HEK293 (cell line): ENCODE measurements around the gene ATP10A.

Experiments
- CTCF ChIA-PET: fragments of 350-600 bp; formaldehyde crosslinking; extraction: SDS; loops from one replicate; lab custom pipeline; 2021; ENCODE audit warnings: antibody characterized with exemption; lab: Yijun Ruan, JAX
- POLR2A ChIA-PET: fragments of 300-600 bp; formaldehyde crosslinking; extraction: SDS; loops from one replicate; lab custom pipeline; 2020; ENCODE audit warnings: antibody characterized with exemption, inconsistent platforms; lab: Yijun Ruan, JAX
- H3K27ac ChIP-seq: fragments of 200-500 bp; sonication (Bioruptor generic); 2 replicates; pipeline ENCODE4 v1.5.1; 2014; ENCODE audit warnings: low read depth, low read length, control low read depth, inconsistent platforms; ENCODE audit errors: extremely low read depth
- H3K36me3 ChIP-seq, 2 experiments: fragments of 200-500 bp in 1 of 2; sonication (Bioruptor generic) in 1 of 2; 1 replicate in 1 of 2; 2 replicates in 1 of 2; pipeline ENCODE4 v1.5.1; 2014 to 2017; ENCODE audit warnings: inconsistent platforms in 2 of 2, low read length in 2 of 2; ENCODE audit not compliant: control insufficient read depth in 2 of 2, insufficient read depth in 1 of 2
- H3K4me1 ChIP-seq: fragments of 200-500 bp; sonication (Bioruptor generic); 2 replicates; pipeline ENCODE4 v1.5.1; 2014; ENCODE audit warnings: mild to moderate bottlenecking, low read length, inconsistent platforms; ENCODE audit not compliant: control insufficient read depth, insufficient read depth
- H3K4me3 ChIP-seq: 2 replicates; pipeline ENCODE4 v1.5.1; 2011; ENCODE audit warnings: low read depth, mild to moderate bottlenecking, control low read depth, low read length, moderate library complexity
- H3K9me3 ChIP-seq: fragments of 200-500 bp; sonication (Bioruptor generic); 2 replicates; pipeline ENCODE4 v1.5.1; 2014; ENCODE audit warnings: low read depth, low read length, inconsistent platforms; ENCODE audit not compliant: control insufficient read depth, insufficient read depth
- KLF1 ChIP-seq: fragments of 450-650 bp; formaldehyde crosslinking; IDR thresholded peaks from 2 replicates; pipeline ENCODE4 v1.5.1; 2016; ENCODE audit warnings: missing biosample characterization, missing genetic modification characterization
- SP2 ChIP-seq: fragments of 450-650 bp; formaldehyde crosslinking; IDR thresholded peaks from 2 replicates; pipeline ENCODE4 v1.5.1; 2016; ENCODE audit warnings: missing biosample characterization, missing genetic modification characterization
- SP7 ChIP-seq: fragments of 450-650 bp; formaldehyde crosslinking; IDR thresholded peaks from 2 replicates; pipeline ENCODE4 v1.5.1; 2016; ENCODE audit warnings: missing biosample characterization, missing genetic modification characterization
- ZNF114 ChIP-seq: fragments of 450-650 bp; formaldehyde crosslinking; IDR thresholded peaks from 2 replicates; pipeline ENCODE4 v1.5.0; 2017; ENCODE audit warnings: missing biosample characterization, missing genetic modification characterization
- ZNF133 ChIP-seq: fragments of 450-650 bp; formaldehyde crosslinking; IDR thresholded peaks from 2 replicates; pipeline ENCODE4 v1.5.1; 2016; ENCODE audit warnings: missing biosample characterization, missing genetic modification characterization
- ZNF221 ChIP-seq: fragments of 450-650 bp; formaldehyde crosslinking; IDR thresholded peaks from 2 replicates; pipeline ENCODE4 v1.5.1; 2017; ENCODE audit warnings: missing biosample characterization, missing genetic modification characterization, borderline replicate concordance
- ZNF23 ChIP-seq: fragments of 450-650 bp; formaldehyde crosslinking; IDR thresholded peaks from 2 replicates; pipeline ENCODE4 v1.5.1; 2016; ENCODE audit warnings: missing biosample characterization, missing genetic modification characterization, borderline replicate concordance
- ZNF239 ChIP-seq: fragments of 450-650 bp; formaldehyde crosslinking; IDR thresholded peaks from 2 replicates; pipeline ENCODE4 v1.5.1; 2016; ENCODE audit warnings: missing biosample characterization, missing genetic modification characterization
- ZNF248 ChIP-seq: fragments of 450-650 bp; formaldehyde crosslinking; IDR thresholded peaks from 2 replicates; pipeline ENCODE4 v1.5.1; 2017; ENCODE audit warnings: missing biosample characterization, missing genetic modification characterization
- ZNF266 ChIP-seq: fragments of 450-650 bp; formaldehyde crosslinking; IDR thresholded peaks from 2 replicates; pipeline ENCODE4 v1.5.1; 2016; ENCODE audit warnings: missing biosample characterization, missing genetic modification characterization, low read depth
- ZNF324 ChIP-seq: fragments of 450-650 bp; formaldehyde crosslinking; IDR thresholded peaks from 2 replicates; pipeline ENCODE4 v1.5.1; 2016; ENCODE audit warnings: missing biosample characterization, missing genetic modification characterization
- ZNF48 ChIP-seq: fragments of 450-650 bp; formaldehyde crosslinking; IDR thresholded peaks from 2 replicates; pipeline ENCODE4 v1.5.1; 2016; ENCODE audit warnings: missing biosample characterization, missing genetic modification characterization
- ZNF548 ChIP-seq: fragments of 450-650 bp; formaldehyde crosslinking; IDR thresholded peaks from 2 replicates; pipeline ENCODE4 v1.5.1; 2016; ENCODE audit warnings: missing biosample characterization, missing genetic modification characterization
- ZNF560 ChIP-seq: fragments of 450-650 bp; formaldehyde crosslinking; IDR thresholded peaks from 2 replicates; pipeline ENCODE4 v1.5.1; 2017; ENCODE audit warnings: missing biosample characterization, missing genetic modification characterization, borderline replicate concordance
- ZNF76 ChIP-seq: fragments of 450-650 bp; formaldehyde crosslinking; IDR thresholded peaks from 2 replicates; pipeline ENCODE4; 2016; ENCODE audit warnings: low read depth, missing biosample characterization, missing genetic modification characterization, borderline replicate concordance
- ZNF776 ChIP-seq: fragments of 450-650 bp; formaldehyde crosslinking; IDR thresholded peaks from 2 replicates; pipeline ENCODE4 v1.5.0; 2017; ENCODE audit warnings: missing biosample characterization, missing genetic modification characterization, borderline replicate concordance
- ZNF791 ChIP-seq: fragments of 450-650 bp; formaldehyde crosslinking; IDR thresholded peaks from 2 replicates; pipeline ENCODE4 v1.5.1; 2016; ENCODE audit warnings: missing biosample characterization, missing genetic modification characterization
- ZNF792 ChIP-seq: fragments of 450-650 bp; formaldehyde crosslinking; IDR thresholded peaks from 2 replicates; pipeline ENCODE4 v1.5.1; 2016; ENCODE audit warnings: missing biosample characterization, missing genetic modification characterization
- TF ChIP-seq, protein P1 (sequence below): fragments of 450-650 bp; formaldehyde crosslinking; conservative IDR thresholded peaks from 2 replicates; pipeline ENCODE4 v1.5.1; 2016; ENCODE audit warnings: low read depth, missing biosample characterization, missing genetic modification characterization
- TF ChIP-seq, protein P2 (sequence below): fragments of 450-650 bp; formaldehyde crosslinking; IDR thresholded peaks from 2 replicates; pipeline ENCODE4 v1.5.1; 2016; ENCODE audit warnings: missing biosample characterization, missing genetic modification characterization
- TF ChIP-seq, protein P3 (sequence below): fragments of 450-650 bp; formaldehyde crosslinking; IDR thresholded peaks from 2 replicates; pipeline ENCODE4 v1.5.1; 2016; ENCODE audit warnings: missing biosample characterization, missing genetic modification characterization
- TF ChIP-seq, protein P4 (sequence below): fragments of 450-650 bp; formaldehyde crosslinking; IDR thresholded peaks from 2 replicates; pipeline ENCODE4 v1.5.1; 2016; ENCODE audit warnings: missing biosample characterization, missing genetic modification characterization
- TF ChIP-seq, protein P5 (sequence below): fragments of 450-650 bp; formaldehyde crosslinking; IDR thresholded peaks from 2 replicates; pipeline ENCODE4 v1.5.1; 2017; ENCODE audit warnings: missing biosample characterization, missing genetic modification characterization

ATP10A gene

DNA sequence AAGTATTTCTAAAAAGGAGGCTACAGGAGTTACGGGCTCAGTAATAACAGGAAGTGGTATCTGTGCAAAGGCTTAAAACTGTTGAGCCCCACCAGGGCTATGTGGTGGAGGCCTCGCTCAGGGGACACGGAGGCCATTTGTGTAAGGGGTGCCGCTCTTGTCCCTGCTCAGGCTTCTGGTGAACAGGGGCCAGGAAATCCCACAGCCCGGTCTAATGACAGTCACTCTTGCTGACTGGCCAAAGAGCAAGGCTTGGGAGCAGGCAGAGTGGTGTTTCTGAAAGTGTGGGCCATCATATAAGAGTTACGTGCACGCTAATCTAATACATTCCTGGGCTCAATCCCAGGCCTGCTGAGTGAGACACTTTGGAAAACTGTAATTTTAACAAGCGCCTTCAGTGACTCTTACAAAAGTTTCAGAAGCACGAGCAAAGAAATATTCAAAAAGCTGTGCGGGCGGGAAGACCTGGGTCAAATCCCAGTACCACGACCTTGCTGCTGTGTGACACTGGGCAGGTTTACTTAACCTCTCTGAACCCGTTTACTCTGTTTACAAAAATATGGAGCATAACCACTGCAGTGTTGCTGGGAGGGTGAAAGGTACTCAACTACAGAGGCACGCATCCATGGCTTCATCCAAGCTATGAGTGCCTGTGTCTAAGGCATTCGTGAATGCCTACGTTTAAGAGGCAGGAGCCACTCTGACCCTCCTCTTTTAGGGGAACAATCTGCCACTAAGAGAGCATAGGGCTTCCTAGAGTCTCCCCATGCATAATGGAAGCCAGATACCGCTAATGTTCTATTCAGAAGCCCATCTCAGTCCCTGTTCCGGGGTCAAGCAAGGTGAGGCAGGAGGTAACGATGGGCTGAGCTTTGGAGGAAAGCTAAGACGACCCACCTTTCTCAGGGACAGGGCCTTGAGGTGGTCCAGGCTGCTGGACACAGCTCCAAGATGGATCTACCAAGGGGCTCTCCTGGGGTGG is 2.0 kb downstream of the ATP10A start:
- Histone ChIP-seq H3K4me1 (no peaks in the 10 kb centered on the region), H3K4me3 (no peak overlapping the region), H3K27ac (no peak overlapping the region), H3K36me3 (no peaks in the 10 kb centered on the region), H3K9me3 (no peaks in the 10 kb centered on the region)
- no peak for TF ChIP-seq ZNF560 (tag by site-specific recombination)
- TF ChIP-seq ZNF266 (tag by site-specific recombination) = no peak
- TF ChIP-seq, protein P1, sequence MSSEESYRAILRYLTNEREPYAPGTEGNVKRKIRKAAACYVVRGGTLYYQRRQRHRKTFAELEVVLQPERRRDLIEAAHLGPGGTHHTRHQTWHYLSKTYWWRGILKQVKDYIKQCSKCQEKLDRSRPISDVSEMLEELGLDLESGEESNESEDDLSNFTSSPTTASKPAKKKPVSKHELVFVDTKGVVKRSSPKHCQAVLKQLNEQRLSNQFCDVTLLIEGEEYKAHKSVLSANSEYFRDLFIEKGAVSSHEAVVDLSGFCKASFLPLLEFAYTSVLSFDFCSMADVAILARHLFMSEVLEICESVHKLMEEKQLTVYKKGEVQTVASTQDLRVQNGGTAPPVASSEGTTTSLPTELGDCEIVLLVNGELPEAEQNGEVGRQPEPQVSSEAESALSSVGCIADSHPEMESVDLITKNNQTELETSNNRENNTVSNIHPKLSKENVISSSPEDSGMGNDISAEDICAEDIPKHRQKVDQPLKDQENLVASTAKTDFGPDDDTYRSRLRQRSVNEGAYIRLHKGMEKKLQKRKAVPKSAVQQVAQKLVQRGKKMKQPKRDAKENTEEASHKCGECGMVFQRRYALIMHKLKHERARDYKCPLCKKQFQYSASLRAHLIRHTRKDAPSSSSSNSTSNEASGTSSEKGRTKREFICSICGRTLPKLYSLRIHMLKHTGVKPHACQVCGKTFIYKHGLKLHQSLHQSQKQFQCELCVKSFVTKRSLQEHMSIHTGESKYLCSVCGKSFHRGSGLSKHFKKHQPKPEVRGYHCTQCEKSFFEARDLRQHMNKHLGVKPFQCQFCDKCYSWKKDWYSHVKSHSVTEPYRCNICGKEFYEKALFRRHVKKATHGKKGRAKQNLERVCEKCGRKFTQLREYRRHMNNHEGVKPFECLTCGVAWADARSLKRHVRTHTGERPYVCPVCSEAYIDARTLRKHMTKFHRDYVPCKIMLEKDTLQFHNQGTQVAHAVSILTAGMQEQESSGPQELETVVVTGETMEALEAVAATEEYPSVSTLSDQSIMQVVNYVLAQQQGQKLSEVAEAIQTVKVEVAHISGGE (tag by site-specific recombination) = no peak
- no peak for TF ChIP-seq ZNF23 (tag by site-specific recombination)
- TF ChIP-seq ZNF76 (tag by site-specific recombination) = no peak
- TF ChIP-seq ZNF548 (tag by site-specific recombination) = no peak
- no peak for TF ChIP-seq ZNF133 (tag by site-specific recombination)
- TF ChIP-seq ZNF791 = no peak
- no peak for TF ChIP-seq ZNF221 (tag by site-specific recombination)
- no peak for TF ChIP-seq SP7 (tag by site-specific recombination)
- no peak for TF ChIP-seq ZNF776 (tag by site-specific recombination)
- TF ChIP-seq ZNF324 (tag by site-specific recombination) = no peak
- no peak for TF ChIP-seq ZNF114 (tag by site-specific recombination)
- TF ChIP-seq, protein P2, sequence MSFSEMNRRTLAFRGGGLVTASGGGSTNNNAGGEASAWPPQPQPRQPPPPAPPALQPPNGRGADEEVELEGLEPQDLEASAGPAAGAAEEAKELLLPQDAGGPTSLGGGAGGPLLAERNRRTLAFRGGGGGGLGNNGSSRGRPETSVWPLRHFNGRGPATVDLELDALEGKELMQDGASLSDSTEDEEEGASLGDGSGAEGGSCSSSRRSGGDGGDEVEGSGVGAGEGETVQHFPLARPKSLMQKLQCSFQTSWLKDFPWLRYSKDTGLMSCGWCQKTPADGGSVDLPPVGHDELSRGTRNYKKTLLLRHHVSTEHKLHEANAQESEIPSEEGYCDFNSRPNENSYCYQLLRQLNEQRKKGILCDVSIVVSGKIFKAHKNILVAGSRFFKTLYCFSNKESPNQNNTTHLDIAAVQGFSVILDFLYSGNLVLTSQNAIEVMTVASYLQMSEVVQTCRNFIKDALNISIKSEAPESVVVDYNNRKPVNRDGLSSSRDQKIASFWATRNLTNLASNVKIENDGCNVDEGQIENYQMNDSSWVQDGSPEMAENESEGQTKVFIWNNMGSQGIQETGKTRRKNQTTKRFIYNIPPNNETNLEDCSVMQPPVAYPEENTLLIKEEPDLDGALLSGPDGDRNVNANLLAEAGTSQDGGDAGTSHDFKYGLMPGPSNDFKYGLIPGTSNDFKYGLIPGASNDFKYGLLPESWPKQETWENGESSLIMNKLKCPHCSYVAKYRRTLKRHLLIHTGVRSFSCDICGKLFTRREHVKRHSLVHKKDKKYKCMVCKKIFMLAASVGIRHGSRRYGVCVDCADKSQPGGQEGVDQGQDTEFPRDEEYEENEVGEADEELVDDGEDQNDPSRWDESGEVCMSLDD = no peak
- no peak for TF ChIP-seq ZNF239 (tag by site-specific recombination)
- POLR2A ChIA-PET = no interaction called here
- CTCF ChIA-PET = interaction anchor here (1.4 kb wide), 1 partner anchor 73 kb away, joined by 4 read pairs; no protein-coding TSS in a partner anchor

DNA sequence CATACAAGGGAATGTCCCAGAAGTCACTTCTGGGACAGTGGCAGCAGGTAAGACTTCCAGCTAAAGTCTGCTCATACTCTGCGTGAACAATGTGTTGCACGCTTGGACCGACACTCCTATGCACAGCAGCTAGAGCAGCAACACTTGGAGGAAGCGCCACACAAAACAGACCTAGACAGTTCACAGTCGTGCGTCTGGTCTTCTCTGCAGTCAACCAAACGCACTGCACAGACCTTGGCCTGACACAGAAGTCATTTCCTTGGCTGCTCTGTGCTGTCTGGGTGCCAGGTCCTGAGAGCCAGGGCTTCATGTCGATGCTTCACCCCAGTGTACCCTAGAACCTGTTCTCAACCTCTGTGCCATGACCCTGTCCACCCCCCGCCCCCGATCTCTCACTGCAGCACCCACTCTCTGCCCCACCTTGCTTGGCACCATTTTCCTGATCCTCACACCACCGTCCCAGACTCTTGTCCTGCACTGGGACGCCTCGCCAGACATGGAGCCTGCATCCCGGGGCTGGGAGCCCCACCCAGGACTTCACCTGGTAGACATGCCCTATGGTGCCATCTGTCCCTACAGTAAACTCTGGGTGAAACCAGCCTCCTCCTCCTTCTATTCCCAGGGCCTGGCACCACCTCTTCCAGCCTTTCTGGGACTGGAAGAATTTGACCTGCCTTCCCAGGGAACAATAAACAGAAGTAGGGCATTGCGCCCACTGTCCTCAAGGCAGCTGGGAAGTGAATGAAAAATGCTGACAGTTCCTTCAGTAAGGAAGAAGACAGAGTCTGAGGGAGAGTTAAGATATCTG is 3.1 kb downstream of the ATP10A start:
- ChIA-PET CTCF (no interaction called here), POLR2A (no interaction called here)
- no peak overlapping the region for H3K4me3 ChIP-seq
- H3K9me3 ChIP-seq = no peaks in the 10 kb centered on the region
- no peaks in the 10 kb centered on the region for H3K4me1 ChIP-seq
- no peaks in the 10 kb centered on the region for H3K36me3 ChIP-seq
- no peak overlapping the region for H3K27ac ChIP-seq
- TF ChIP-seq ZNF792 (no peak), KLF1 (tag by site-specific recombination) (no peak), ZNF248 (no peak), ZNF48 (no peak), SP2 (tag by site-specific recombination) (no peak)
- TF ChIP-seq, protein P3, sequence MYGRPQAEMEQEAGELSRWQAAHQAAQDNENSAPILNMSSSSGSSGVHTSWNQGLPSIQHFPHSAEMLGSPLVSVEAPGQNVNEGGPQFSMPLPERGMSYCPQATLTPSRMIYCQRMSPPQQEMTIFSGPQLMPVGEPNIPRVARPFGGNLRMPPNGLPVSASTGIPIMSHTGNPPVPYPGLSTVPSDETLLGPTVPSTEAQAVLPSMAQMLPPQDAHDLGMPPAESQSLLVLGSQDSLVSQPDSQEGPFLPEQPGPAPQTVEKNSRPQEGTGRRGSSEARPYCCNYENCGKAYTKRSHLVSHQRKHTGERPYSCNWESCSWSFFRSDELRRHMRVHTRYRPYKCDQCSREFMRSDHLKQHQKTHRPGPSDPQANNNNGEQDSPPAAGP = no peak
- TF ChIP-seq, protein P4, sequence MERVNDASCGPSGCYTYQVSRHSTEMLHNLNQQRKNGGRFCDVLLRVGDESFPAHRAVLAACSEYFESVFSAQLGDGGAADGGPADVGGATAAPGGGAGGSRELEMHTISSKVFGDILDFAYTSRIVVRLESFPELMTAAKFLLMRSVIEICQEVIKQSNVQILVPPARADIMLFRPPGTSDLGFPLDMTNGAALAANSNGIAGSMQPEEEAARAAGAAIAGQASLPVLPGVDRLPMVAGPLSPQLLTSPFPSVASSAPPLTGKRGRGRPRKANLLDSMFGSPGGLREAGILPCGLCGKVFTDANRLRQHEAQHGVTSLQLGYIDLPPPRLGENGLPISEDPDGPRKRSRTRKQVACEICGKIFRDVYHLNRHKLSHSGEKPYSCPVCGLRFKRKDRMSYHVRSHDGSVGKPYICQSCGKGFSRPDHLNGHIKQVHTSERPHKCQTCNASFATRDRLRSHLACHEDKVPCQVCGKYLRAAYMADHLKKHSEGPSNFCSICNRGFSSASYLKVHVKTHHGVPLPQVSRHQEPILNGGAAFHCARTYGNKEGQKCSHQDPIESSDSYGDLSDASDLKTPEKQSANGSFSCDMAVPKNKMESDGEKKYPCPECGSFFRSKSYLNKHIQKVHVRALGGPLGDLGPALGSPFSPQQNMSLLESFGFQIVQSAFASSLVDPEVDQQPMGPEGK = no peak
- TF ChIP-seq, protein P5, sequence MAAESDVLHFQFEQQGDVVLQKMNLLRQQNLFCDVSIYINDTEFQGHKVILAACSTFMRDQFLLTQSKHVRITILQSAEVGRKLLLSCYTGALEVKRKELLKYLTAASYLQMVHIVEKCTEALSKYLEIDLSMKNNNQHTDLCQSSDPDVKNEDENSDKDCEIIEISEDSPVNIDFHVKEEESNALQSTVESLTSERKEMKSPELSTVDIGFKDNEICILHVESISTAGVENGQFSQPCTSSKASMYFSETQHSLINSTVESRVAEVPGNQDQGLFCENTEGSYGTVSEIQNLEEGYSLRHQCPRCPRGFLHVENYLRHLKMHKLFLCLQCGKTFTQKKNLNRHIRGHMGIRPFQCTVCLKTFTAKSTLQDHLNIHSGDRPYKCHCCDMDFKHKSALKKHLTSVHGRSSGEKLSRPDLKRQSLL (tag by site-specific recombination) = no peak
